Spleen (tissue), 11 donors: ENCODE measurements around the gene PAGR1. TPM values are rescaled to one million over a fixed set of nuclear protein-coding genes. Genes with fewer than 3 reads are reported as not detected.
"Not testable (repeated sequence)": the region's sequence is repeated elsewhere in the genome, so short reads cannot be mapped to it uniquely, and the experiment has no call there.

Experiments
- DNase-seq: peaks from one replicate; pipeline ENCODE4 v3.0.0-alpha.2; 2020
- H3K27ac ChIP-seq, 8 donors: fragments of 200-600 bp; sonication (generic) in 7 of 8; 1 replicate in 4 of 8; 2 replicates in 4 of 8; pipeline versions ENCODE4 v1.5.0 to v1.8.0; 2016 to 2021; ENCODE audit warnings: inconsistent platforms in 4 of 8, mild to moderate bottlenecking in 4 of 8, moderate library complexity in 1 of 8
- H3K27me3 ChIP-seq, 7 donors: fragments of 200-600 bp; sonication (generic) in 6 of 7; replicated peaks in 1 of 7; 1 replicate in 4 of 7; 2 replicates in 3 of 7; pipeline versions ENCODE4 v1.5.0 to v1.8.0; 2016 to 2021; ENCODE audit warnings: inconsistent platforms in 3 of 7, mild to moderate bottlenecking in 1 of 7
- H3K36me3 ChIP-seq, 6 donors: fragments of 200-600 bp; sonication (generic) in 5 of 6; 1 replicate in 4 of 6; 2 replicates in 2 of 6; pipeline versions ENCODE4 v1.5.0 to v1.8.0; 2016 to 2021; ENCODE audit warnings: inconsistent platforms in 2 of 6
- H3K4me1 ChIP-seq, 6 donors: fragments of 200-600 bp; sonication (generic) in 5 of 6; 1 replicate in 3 of 6; 2 replicates in 3 of 6; pipeline versions ENCODE4 v1.5.0 to v1.8.0; 2016 to 2021; ENCODE audit warnings: inconsistent platforms in 3 of 6
- H3K4me3 ChIP-seq, 8 donors: fragments of 200-600 bp; sonication (generic) in 7 of 8; 1 replicate in 4 of 8; 2 replicates in 4 of 8; pipeline versions ENCODE4 v1.5.0 to v1.8.0; 2016 to 2021; ENCODE audit warnings: inconsistent platforms in 4 of 8, mild to moderate bottlenecking in 4 of 8, moderate library complexity in 2 of 8
- H3K9me3 ChIP-seq, 8 donors: fragments of 200-600 bp; sonication (generic) in 7 of 8; 1 replicate in 4 of 8; 2 replicates in 4 of 8; pipeline versions ENCODE4 v1.5.0 to v1.8.0; 2016 to 2021; ENCODE audit warnings: inconsistent platforms in 4 of 8
- CTCF ChIP-seq, 11 experiments: fragments of 200-600 bp in 7 of 11; fragments of 450-650 bp in 4 of 11; sonication (generic) in 4 of 11; IDR thresholded peaks in 8 of 11; conservative IDR thresholded peaks in 3 of 11; 1 replicate in 7 of 11; 2 replicates in 4 of 11; pipeline versions ENCODE4 v1.4.0 to v1.8.0; 2016 to 2021; ENCODE audit warnings: antibody characterized with exemption in 11 of 11, inconsistent platforms in 4 of 11, mild to moderate bottlenecking in 1 of 11
- POLR2A ChIP-seq, 3 donors: fragments of 450-650 bp; IDR thresholded peaks; one replicate each; pipeline ENCODE4 v1.5.1; 2017; ENCODE audit warnings: antibody characterized with exemption in 3 of 3, mild to moderate bottlenecking in 1 of 3
- POLR2AphosphoS5 ChIP-seq, 3 donors: sonication (generic); formaldehyde crosslinking; IDR thresholded peaks; one replicate each; pipeline ENCODE4 v1.5.1; 2017; ENCODE audit warnings: antibody characterized with exemption in 3 of 3
- WGBS, 5 donors: extraction: QIAGEN DNeasy Blood & Tissue Kit in 3 of 5; methylation state at CpG; one replicate each; pipeline versions ENCODE4 v1.1.5 to v1.1.7; 2013 to 2018; 5-methylcytosine and 5-hydroxymethylcytosine counted together
- intact Hi-C: fragments of 100-400 bp; cut with DNase I; formaldehyde crosslinking; loops from one replicate; pipeline ENCODE4 v1.15.0; 2023; ENCODE audit warnings: low total_unique reads
- polyA plus RNA-seq, 3 donors: library from polyadenylated mRNA; stranded (reverse); fragments of 200-250 nt; gene quantifications; one replicate each; pipeline ENCODE4 v1.2.1, GENCODE V29; 2013
- total RNA-seq, 7 donors: library from RNA; depleted of rRNA in 3 of 7; stranded (reverse); fragments of >200 nt in 3 of 7; fragmentation: NEBNext Ultra II Directional in 4 of 7; extraction: Animal tissue kit (Norgen Biotek cat#: 25700) in 4 of 7; gene quantifications; one replicate each; pipeline versions ENCODE4 v1.1.0 to v1.2.1, GENCODE V29; 2016 to 2021
- donor health status: healthy with polysubstance abuse.
- donor health status: DM: no; HTN: no; CAD: no; lungs with moderate emphysema.
- donor health status: DM: no; HTN: no; CAD: no.
- donor health status: Bipolar disorder and iron deficiency.
- donor health status: healthy.
- donor health status: DM: no; HTN: no; CAD: no.
- donor health status: DM: yes; HTN: yes; CAD: no.

The PAGR1 gene
- total and polyA plus RNA-seq, 10 donors: 17.3 to 46.4 (median 31.7) TPM

- Histone ChIP-seq H3K9me3 (no peaks in the 10 kb centered on the region), H3K27me3 (no peaks in the 10 kb centered on the region), H3K4me3 (peak overlapping the region in 7 of 8 donors; percentile 75 to 99 (median 97)), H3K27ac (peak overlapping the region in 4 of 8 donors; percentile 91 to 96 (median 94)), H3K4me1 (peaks cover 10 to 63% (median 31%) of the 10 kb centered on the region in 6 donors), H3K36me3 (peaks cover 0 to 14% (median 6%) of the 10 kb centered on the region in 6 donors)
- DNase-seq: no peak
- WGBS, 5 donors: 71 to 78% (median 74%) methylated on average over 9 of the region's 9 CpGs
- TF ChIP-seq POLR2AphosphoS5 (IDR thresholded peaks at IDR 0.05) (no peak), CTCF (IDR thresholded peaks at IDR 0.05 in 8 of 11, conservative IDR thresholded peaks at IDR 0.05 in 3 of 11) (no peak), POLR2A (IDR thresholded peaks at IDR 0.05) (no peak)
- intact Hi-C loops: no loop called here
Observed at GRCh38 chr16:29791845-29792807, 23.8 kb upstream of the PAGR1 start.

GRCh38 chr16:29793153-29793552 is 22.8 kb upstream of the PAGR1 start:
- H3K4me3 ChIP-seq, H3K27me3 ChIP-seq, DNase-seq, H3K9me3 ChIP-seq, intact Hi-C loops, H3K27ac ChIP-seq: not testable (repeated sequence)
- H3K36me3 ChIP-seq: peaks cover 0 to 24% (median 15%) of the 10 kb centered on the region in 6 donors
- 88 to 95% (median 93%) methylated on average over 18 of the region's 18 CpGs for WGBS, 5 donors
- H3K4me1 ChIP-seq: peaks cover 10 to 63% (median 31%) of the 10 kb centered on the region in 6 donors

DNA sequence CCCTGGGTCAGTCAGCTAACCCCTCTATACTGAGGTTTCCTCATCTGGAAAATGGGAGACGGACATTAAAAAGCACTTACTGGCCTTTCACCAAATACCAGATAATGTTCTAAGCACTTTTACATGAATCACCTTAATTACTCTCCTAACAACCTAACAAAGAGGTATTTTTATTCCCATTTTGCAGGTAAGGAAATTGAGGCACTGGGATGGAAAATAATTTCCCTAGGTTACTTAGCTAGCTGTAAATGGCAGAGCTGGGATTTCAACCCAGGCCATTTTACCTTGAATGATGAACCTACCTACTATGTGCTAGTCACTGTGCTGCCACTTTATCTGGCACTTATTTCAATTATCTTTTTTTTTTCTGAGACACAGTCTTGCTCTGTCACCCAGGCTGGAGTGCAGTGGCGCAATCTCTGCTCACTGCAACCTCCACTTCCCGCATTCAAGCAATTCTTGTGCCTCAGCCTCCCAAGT is 21.7 kb upstream of the PAGR1 start:
- H3K36me3 ChIP-seq: peaks cover 0 to 35% (median 26%) of the 10 kb centered on the region in 6 donors
- 88 to 99% (median 96%) methylated on average over 3 of the region's 3 CpGs for WGBS, 5 donors

DNA sequence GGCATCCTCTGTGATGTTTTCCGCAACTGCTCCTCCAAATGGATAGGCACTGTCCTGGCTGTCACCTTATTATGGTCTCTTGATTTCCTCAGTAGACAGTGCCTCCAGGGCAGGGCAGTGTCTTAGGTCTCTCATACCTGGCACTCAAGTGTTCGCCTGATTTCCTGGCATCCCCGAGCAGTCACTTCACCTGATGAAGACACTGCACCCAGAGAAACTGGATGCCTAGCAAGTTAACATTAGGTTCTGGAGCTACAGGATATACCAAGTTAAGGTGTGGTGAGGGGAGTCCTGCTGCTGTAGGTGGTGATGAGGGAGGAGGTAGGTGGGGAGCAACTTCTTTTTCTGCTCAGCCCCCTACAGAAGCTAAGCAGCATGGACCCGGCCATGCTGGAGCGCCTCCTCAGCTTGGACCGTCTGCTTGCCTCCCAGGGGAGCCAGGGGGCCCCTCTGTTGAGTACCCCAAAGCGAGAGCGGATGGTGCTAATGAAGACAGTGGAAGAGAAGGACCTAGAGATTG is 13.5 kb upstream of the PAGR1 start:
- no peak for TF ChIP-seq CTCF (IDR thresholded peaks at IDR 0.05 in 8 of 11, conservative IDR thresholded peaks at IDR 0.05 in 3 of 11)
- no peak for TF ChIP-seq POLR2A (IDR thresholded peaks at IDR 0.05)
- peak in 1 of 3 donors; percentile 18 for TF ChIP-seq POLR2AphosphoS5 (IDR thresholded peaks at IDR 0.05)
- 93 to 96% (median 95%) methylated on average over 8 of the region's 8 CpGs for WGBS, 5 donors
- no peak for DNase-seq

More for the DNA sequence above, 21.7 kb upstream of the PAGR1 start:
- DNase-seq: no peak
- Histone ChIP-seq H3K27me3 (no peaks in the 10 kb centered on the region), H3K9me3 (no peaks in the 10 kb centered on the region), H3K27ac (peak overlapping the region in 1 of 8 donors; percentile 3), H3K4me1 (peaks cover 10 to 59% (median 31%) of the 10 kb centered on the region in 6 donors), H3K4me3 (no peak overlapping the region)
- TF ChIP-seq POLR2A (IDR thresholded peaks at IDR 0.05) (no peak), CTCF (IDR thresholded peaks at IDR 0.05 in 8 of 11, conservative IDR thresholded peaks at IDR 0.05 in 3 of 11) (no peak), POLR2AphosphoS5 (IDR thresholded peaks at IDR 0.05) (no peak)
- intact Hi-C loops: no loop called here

More for the DNA sequence above, 13.5 kb upstream of the PAGR1 start:
- Histone ChIP-seq H3K9me3 (no peaks in the 10 kb centered on the region), H3K4me1 (peaks cover 8 to 20% (median 17%) of the 10 kb centered on the region in 6 donors), H3K27me3 (no peaks in the 10 kb centered on the region), H3K36me3 (peaks cover 0 to 60% (median 28%) of the 10 kb centered on the region in 6 donors), H3K27ac (no peak overlapping the region), H3K4me3 (no peak overlapping the region)
- intact Hi-C loops: no loop called here
